Choroid plexus epithelial cell (primary cell): ENCODE results near the gene TPRA1.

Source experiments
- DNase-seq: peaks from one replicate; pipeline ENCODE4 v3.0.0-alpha.2; 2010; ENCODE audit warnings: low read depth
- H3K4me3 ChIP-seq: 2 replicates; pipeline ENCODE4 v1.5.1; 2011; ENCODE audit warnings: low read depth, mild to moderate bottlenecking, control low read depth, low read length, moderate library complexity
- TF ChIP-seq, protein P1 (sequence below): conservative IDR thresholded peaks from 2 replicates; pipeline ENCODE4 v1.5.1; 2011; ENCODE audit warnings: low read depth, mild to moderate bottlenecking, control low read depth, inconsistent platforms, low read length, moderate library complexity

The TPRA1 gene

DNA sequence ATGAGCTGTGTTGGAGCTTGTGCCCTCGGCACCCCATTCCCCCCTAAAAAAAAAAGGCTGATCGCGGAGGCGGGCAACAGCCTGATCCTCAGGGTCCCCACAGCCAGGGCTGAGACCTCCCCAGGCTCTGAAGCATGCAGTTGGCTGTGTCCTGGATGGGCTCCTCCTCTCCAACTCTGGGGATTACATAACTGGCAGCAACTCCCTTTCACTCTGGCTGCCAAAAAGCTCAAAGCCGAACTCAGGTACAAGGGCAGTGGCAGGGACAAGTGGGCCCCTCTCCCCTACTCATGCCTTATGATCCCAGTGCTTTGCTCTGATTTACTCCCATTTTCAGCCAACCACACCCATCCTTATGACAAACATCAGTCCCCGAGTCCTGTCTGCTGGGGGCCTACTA is 18.3 kb downstream of the TPRA1 start:
- no peak for DNase-seq
- H3K4me3 ChIP-seq, result no peak overlapping the region
- TF ChIP-seq, protein P1, sequence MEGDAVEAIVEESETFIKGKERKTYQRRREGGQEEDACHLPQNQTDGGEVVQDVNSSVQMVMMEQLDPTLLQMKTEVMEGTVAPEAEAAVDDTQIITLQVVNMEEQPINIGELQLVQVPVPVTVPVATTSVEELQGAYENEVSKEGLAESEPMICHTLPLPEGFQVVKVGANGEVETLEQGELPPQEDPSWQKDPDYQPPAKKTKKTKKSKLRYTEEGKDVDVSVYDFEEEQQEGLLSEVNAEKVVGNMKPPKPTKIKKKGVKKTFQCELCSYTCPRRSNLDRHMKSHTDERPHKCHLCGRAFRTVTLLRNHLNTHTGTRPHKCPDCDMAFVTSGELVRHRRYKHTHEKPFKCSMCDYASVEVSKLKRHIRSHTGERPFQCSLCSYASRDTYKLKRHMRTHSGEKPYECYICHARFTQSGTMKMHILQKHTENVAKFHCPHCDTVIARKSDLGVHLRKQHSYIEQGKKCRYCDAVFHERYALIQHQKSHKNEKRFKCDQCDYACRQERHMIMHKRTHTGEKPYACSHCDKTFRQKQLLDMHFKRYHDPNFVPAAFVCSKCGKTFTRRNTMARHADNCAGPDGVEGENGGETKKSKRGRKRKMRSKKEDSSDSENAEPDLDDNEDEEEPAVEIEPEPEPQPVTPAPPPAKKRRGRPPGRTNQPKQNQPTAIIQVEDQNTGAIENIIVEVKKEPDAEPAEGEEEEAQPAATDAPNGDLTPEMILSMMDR, result no peak

DNA sequence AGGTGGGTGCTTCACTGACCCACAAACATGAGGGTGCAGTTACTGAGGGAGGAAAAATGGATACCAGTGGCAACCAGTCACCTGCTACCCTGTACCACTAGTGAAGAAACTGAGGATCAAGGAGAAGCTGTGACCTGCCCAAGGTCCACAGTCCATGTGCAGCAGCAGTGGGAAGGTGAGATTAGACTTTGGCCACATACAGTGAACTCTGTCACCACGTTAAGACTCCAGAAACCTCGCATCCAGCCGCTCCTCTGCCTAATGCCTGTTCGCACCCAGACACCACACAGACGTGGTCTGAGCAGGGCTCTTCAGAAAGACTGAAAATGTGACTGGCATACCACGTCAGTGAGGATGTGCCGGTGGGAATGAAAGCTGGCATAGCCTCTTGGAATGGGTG is 20.0 kb downstream of the TPRA1 start:
- H3K4me3 ChIP-seq, result no peak overlapping the region
- TF ChIP-seq, protein P1, result no peak
- DNase-seq, result no peak

DNA sequence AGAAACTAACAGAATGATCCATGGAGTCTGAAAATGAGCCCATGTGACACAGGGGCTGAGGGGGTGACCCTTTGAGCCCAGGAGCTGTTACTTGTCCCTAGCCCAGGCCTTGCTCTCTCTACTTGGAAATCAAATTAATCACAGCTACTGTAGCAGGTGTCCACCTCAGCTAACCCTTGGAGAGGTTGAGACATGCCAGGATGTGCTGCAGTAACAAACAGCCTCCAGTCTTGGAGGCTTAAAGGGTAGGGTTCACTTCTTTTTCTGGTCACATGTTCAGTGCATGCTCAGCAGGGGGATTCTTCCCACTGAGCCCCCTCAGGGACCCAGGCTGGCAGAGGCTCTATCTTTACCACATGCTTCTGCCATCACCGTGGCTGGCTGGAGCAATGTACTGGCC is 21.4 kb downstream of the TPRA1 start:
- DNase-seq, result no peak
- H3K4me3 ChIP-seq, result no peak overlapping the region
- TF ChIP-seq, protein P1, result no peak

DNA sequence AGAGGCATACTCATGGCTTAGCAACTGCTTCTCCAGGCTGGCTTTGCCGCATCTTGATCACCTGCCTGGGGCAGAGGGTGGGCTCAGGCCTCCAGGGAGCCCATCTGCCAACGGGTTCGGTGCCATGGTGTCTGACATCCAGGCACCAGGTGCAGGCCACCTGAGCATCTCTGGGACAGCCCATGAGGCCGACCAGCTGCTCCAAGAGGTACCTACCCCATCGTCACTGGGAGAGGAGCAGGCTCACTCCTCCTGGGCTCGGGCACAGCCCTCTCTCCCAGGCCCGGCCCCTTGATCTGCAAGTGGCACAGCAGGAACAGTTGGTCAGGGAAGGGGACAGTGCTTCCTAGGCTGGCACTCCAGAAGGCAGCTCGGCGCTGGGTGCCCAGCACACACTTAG is 21.9 kb downstream of the TPRA1 start:
- DNase-seq, result no peak

DNA sequence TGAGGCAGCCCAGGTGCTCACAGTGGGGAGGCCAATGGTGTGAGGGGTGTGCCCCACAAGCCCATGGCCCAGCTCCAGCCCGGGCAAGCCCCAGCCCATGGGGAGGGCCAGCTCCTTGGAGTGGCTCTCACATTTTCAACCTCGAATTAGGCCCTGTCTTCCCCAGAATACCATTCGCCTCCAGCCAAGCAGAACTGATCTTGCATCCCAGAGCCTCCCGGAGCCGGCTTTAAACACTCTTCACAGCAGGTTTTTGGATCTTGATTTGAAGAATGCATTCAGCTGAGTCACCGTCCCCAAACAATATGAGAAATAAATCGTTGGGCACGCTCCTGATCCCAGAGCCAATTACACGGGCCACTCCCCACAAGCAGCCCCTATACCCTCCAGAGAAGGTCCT is 23.7 kb downstream of the TPRA1 start:
- DNase-seq, result no peak
- no peak overlapping the region for H3K4me3 ChIP-seq
- TF ChIP-seq, protein P1, result no peak

More for the DNA sequence above, 21.9 kb downstream of the TPRA1 start:
- TF ChIP-seq, protein P1, result no peak
- H3K4me3 ChIP-seq, result no peak overlapping the region

DNA sequence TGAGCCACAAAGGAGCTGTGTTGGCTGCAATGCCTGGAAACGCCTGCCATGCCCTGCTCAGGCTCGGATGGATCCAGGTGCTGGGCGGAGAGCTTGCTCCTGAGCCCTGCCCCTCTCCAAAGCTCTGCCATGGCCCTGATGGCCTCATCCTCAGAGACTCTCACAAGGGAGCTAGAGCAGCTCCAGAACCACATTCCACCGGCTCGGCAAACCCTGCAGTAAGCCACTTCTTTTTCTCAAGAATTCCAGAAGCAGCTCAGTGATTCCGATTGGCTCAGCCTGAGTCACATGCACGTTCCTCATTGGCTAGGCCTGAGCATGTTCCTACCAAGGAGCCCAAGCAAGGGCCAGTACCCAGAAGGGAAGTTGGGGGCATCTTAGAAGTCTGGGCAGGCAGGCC is 24.8 kb downstream of the TPRA1 start:
- TF ChIP-seq, protein P1, result no peak
- no peak for DNase-seq

DNA sequence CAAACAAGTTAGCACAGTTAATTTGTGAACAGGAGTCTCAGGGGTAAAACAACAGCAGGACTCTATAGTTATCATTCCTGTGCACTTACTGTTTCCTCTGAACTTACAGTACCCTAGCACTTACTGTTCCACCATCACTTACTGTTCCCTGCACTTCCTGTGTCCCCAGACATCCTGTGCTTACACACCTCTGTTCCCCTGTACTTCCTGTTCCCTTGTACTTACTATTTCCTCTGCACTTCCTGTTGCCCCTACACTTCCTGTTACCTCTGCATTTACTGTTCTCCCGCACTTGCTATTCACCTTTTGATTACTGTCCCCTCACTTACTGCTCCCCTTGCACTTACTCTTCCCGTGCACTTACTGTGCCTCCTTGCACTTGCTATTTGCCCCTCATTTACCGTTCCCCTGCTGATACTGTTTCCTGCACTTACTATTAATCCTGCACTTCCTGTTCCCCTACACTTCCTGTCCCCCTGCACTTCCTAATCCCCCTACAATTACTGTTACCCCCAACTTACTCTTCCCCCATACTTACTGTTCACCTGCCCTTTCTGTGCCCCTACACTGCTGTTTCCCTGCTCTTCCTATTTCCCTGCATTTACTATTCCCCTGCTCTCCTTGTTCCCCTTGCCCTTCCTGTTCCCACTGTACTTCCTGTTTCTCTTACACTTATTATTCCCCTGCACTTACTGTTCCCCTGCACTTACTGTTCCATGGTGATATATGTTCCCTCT is 30.3 kb downstream of the TPRA1 start:
- no peak overlapping the region for H3K4me3 ChIP-seq
- TF ChIP-seq, protein P1, result no peak
- no peak for DNase-seq

More for the DNA sequence above, 24.8 kb downstream of the TPRA1 start:
- H3K4me3 ChIP-seq, result no peak overlapping the region
